Mesothelial cell of epicardium (in vitro differentiated cells): Measurements from ENCODE around the gene RAB36. TPM values are rescaled to one million over a fixed set of nuclear protein-coding genes. Genes with fewer than 3 reads are reported as not detected.

Source experiments
- DNase-seq, 2 experiments: peaks; one replicate each; pipeline ENCODE4 v3.0.0; 2021; ENCODE audit warnings: low spot score in 2 of 2; ENCODE audit not compliant: unreplicated experiment in 2 of 2
- H3K27ac Mint-ChIP-seq: 2 replicates; pipeline ENCODE4 v1.8.0; 2021; ENCODE audit warnings: mixed read lengths
- H3K27me3 Mint-ChIP-seq: 2 replicates; pipeline ENCODE4 v1.8.0; 2021; ENCODE audit warnings: low read depth, mixed read lengths
- H3K36me3 Mint-ChIP-seq: 2 replicates; pipeline ENCODE4 v1.8.0; 2021; ENCODE audit warnings: mixed read lengths
- H3K4me1 Mint-ChIP-seq: 2 replicates; pipeline ENCODE4 v1.8.0; 2021; ENCODE audit warnings: mixed read lengths
- H3K4me3 Mint-ChIP-seq: 2 replicates; pipeline ENCODE4 v1.8.0; 2021; ENCODE audit warnings: mild to moderate bottlenecking, moderate library complexity, mixed read lengths
- H3K9me3 Mint-ChIP-seq: 2 replicates; pipeline ENCODE4 v1.8.0; 2021; ENCODE audit warnings: mixed read lengths
- CTCF ChIP-seq: fragments of 200-600 bp; sonication (generic); IDR thresholded peaks from one replicate; pipeline ENCODE4 v1.5.0; 2021; ENCODE audit warnings: antibody characterized with exemption; ENCODE audit not compliant: unreplicated experiment
- total RNA-seq: library from RNA; stranded (reverse); gene quantifications from 3 replicates; pipeline ENCODE4 v1.2.1, GENCODE V29; 2021

The RAB36 gene
- total RNA-seq, 1 donor from 2014 or later = 6.4 TPM

GRCh38 chr22:23117891-23118646 is 27.2 kb upstream of the RAB36 start:
- no peak overlapping the region for H3K27ac Mint-ChIP-seq
- H3K4me1 Mint-ChIP-seq = peaks cover 3% of the 10 kb centered on the region
- no peak for TF ChIP-seq CTCF
- H3K4me3 Mint-ChIP-seq = no peak overlapping the region
- no peaks in the 10 kb centered on the region for H3K9me3 Mint-ChIP-seq
- H3K36me3 Mint-ChIP-seq = no peaks in the 10 kb centered on the region
- H3K27me3 Mint-ChIP-seq = no peaks in the 10 kb centered on the region
- no peak for DNase-seq

- no peak for TF ChIP-seq CTCF
- Mint-ChIP-seq H3K27ac (no peak overlapping the region), H3K36me3 (no peaks in the 10 kb centered on the region), H3K4me1 (no peaks in the 10 kb centered on the region), H3K9me3 (no peaks in the 10 kb centered on the region), H3K27me3 (no peaks in the 10 kb centered on the region), H3K4me3 (no peak overlapping the region)
- DNase-seq = no peak
Measured at GRCh38 chr22:23118647-23119493, 26.4 kb upstream of the RAB36 start.

GRCh38 chr22:23119494-23120414 is 25.5 kb upstream of the RAB36 start:
- Mint-ChIP-seq H3K4me3 (no peak overlapping the region), H3K9me3 (no peaks in the 10 kb centered on the region), H3K27ac (no peak overlapping the region), H3K36me3 (no peaks in the 10 kb centered on the region), H3K27me3 (no peaks in the 10 kb centered on the region), H3K4me1 (no peaks in the 10 kb centered on the region)
- no peak for TF ChIP-seq CTCF
- DNase-seq = no peak

- Mint-ChIP-seq H3K27me3 (no peaks in the 10 kb centered on the region), H3K4me3 (no peak overlapping the region), H3K36me3 (no peaks in the 10 kb centered on the region), H3K27ac (no peak overlapping the region), H3K9me3 (no peaks in the 10 kb centered on the region), H3K4me1 (no peaks in the 10 kb centered on the region)
- no peak for DNase-seq
- TF ChIP-seq CTCF = no peak
Measured at GRCh38 chr22:23120415-23120899, 24.8 kb upstream of the RAB36 start.

GRCh38 chr22:23121000-23121421 is 24.3 kb upstream of the RAB36 start:
- no peak for TF ChIP-seq CTCF
- DNase-seq = no peak
- no peaks in the 10 kb centered on the region for H3K4me1 Mint-ChIP-seq
- H3K27me3 Mint-ChIP-seq = no peaks in the 10 kb centered on the region
- H3K36me3 Mint-ChIP-seq = no peaks in the 10 kb centered on the region
- H3K9me3 Mint-ChIP-seq = no peaks in the 10 kb centered on the region
- H3K4me3 Mint-ChIP-seq = no peak overlapping the region
- no peak overlapping the region for H3K27ac Mint-ChIP-seq
